ENCODE measurements around the gene WASF2.

- TF ChIP-seq POLR2AphosphoS5 (IDR thresholded peaks at IDR 0.05; ENCODE audit: low read depth, low read length) (no peak), TAF1 (IDR thresholded peaks at IDR 0.05; ENCODE audit: borderline replicate concordance, insufficient read depth, low read length) (no peak)
Measured at GRCh38 chr1:27507960-27508665, 18.1 kb upstream of the WASF2 start.

Data from PFSK-1 (cell line).